Heart right ventricle (tissue), 16 donors: ENCODE results near the gene KLF1. TPM values are rescaled to one million over a fixed set of nuclear protein-coding genes. Genes with fewer than 3 reads are reported as not detected.

Experiments
- ATAC-seq, 8 donors: fragments of 200-7000 bp; cut with Tn5 transposase; one replicate each; pipeline ENCODE4 v1.9.1; 2020; ENCODE audit warnings: mild to moderate bottlenecking in 8 of 8, moderate library complexity in 8 of 8, moderate number of reproducible peaks in 1 of 8
- DNase-seq, 2 donors: peaks; one replicate each; pipeline ENCODE4 v3.0.0-alpha.2; 2020
- H3K27ac ChIP-seq, 10 donors: fragments of 200-600 bp; sonication (generic) in 2 of 10; one replicate each; pipeline versions ENCODE4 v1.5.0 to v1.8.0; 2020 to 2022; ENCODE audit warnings: mild to moderate bottlenecking in 3 of 10
- H3K27me3 ChIP-seq, 7 donors: fragments of 200-600 bp; one replicate each; pipeline ENCODE4 v1.8.0; 2021 to 2022; ENCODE audit warnings: mild to moderate bottlenecking in 2 of 7
- H3K36me3 ChIP-seq, 9 donors: fragments of 200-600 bp; sonication (generic) in 1 of 9; one replicate each; pipeline versions ENCODE4 v1.5.0 to v1.8.0; 2020 to 2022; ENCODE audit warnings: mild to moderate bottlenecking in 2 of 9
- H3K4me1 ChIP-seq, 9 donors: fragments of 200-600 bp; sonication (generic) in 1 of 9; one replicate each; pipeline versions ENCODE4 v1.5.0 to v1.8.0; 2020 to 2022; ENCODE audit warnings: mild to moderate bottlenecking in 4 of 9
- H3K4me3 ChIP-seq, 10 donors: fragments of 200-600 bp; sonication (generic) in 2 of 10; one replicate each; pipeline versions ENCODE4 v1.5.0 to v1.8.0; 2020 to 2022; ENCODE audit warnings: mild to moderate bottlenecking in 7 of 10, moderate library complexity in 2 of 10
- H3K9me3 ChIP-seq, 11 donors: fragments of 200-600 bp in 10 of 11; sonication (generic) in 2 of 11; one replicate each; pipeline versions ENCODE4 v1.5.0 to v1.8.0; 2013 to 2022; ENCODE audit warnings: mild to moderate bottlenecking in 2 of 11, control low read depth in 1 of 11, moderate library complexity in 1 of 11
- WGBS, 2 donors: extraction: QIAGEN DNeasy Blood & Tissue Kit; methylation state at CpG; one replicate each; pipeline ENCODE4 v1.1.7; 2013; ENCODE audit warnings: inconsistent platforms in 1 of 2; 5-methylcytosine and 5-hydroxymethylcytosine counted together
- intact Hi-C, 10 donors: fragments of 100-400 bp; cut with DNase I; formaldehyde crosslinking; loops; one replicate each; pipeline versions ENCODE4 v1.11.1 to v1.14.2; 2022
- polyA plus RNA-seq, 2 donors: library from polyadenylated mRNA; stranded (reverse); fragments of 200-250 nt; gene quantifications; one replicate each; pipeline ENCODE4 v1.2.3, GENCODE V29; 2013
- total RNA-seq, 10 donors: library from RNA; stranded (reverse); fragmentation: NEBNext Ultra II Directional in 3 of 10; extraction: Animal tissue kit (Norgen Biotek cat#: 25700) in 3 of 10; gene quantifications; one replicate each; pipeline versions ENCODE4 v1.2.1 to v1.2.4, GENCODE V29; 2021 to 2023
- TF ChIP-seq, protein P1 (sequence below), 9 donors: fragments of 200-600 bp; sonication (generic) in 2 of 9; IDR thresholded peaks; one replicate each; pipeline versions ENCODE4 v1.5.0 to v1.8.0; 2021 to 2022; ENCODE audit warnings: antibody characterized with exemption in 9 of 9, mild to moderate bottlenecking in 5 of 9, moderate library complexity in 1 of 9
- donor health status: Arrhythmogenic right ventricular cardiomyopathy.
- donor health status: ischemic (EF 13 %, LVEDD 7.1; RV severe dilation, severe dysfunction).
- donor health status: healthy with polysubstance abuse.
- donor health status: DM: no; HTN: yes; CAD: no.
- donor health status: DM: no; HTN: no; CAD: no.
- donor health status: ischemic (EF 25% LVEDD 6.9; RV normal size, moderate dysfunction).
- donor health status: ischemic (EF 25% LVEDD 5.7; RV mildly dilated, moderate dysfunction).
- donor health status: healthy.
- donor health status: DM: yes; HTN: yes; CAD: no.
- donor health status: Ischemic cardiomyopathy.
- donor health status: ischemic (EF 35%, LVEDD 5.7; RV mildly dilated, moderate dysfunction).
- donor health status: nonischemic (EF 11% LVEDD 7.7; RV severe dilation, severe dysfunction).
- donor health status: DM: yes; HTN: yes; CAD: no.
- donor health status: PGD.
- donor health status: ischemic (EF 29% LVEDD 5.4; RV normal size, mild dysfunction).
- donor health status: nonischemic (EF 23%, LVEDD 6.1; RV moderate dilation, normal function).

The KLF1 gene
- total and polyA plus RNA-seq, 12 donors: 0.13 TPM; not detected in 11

DNA sequence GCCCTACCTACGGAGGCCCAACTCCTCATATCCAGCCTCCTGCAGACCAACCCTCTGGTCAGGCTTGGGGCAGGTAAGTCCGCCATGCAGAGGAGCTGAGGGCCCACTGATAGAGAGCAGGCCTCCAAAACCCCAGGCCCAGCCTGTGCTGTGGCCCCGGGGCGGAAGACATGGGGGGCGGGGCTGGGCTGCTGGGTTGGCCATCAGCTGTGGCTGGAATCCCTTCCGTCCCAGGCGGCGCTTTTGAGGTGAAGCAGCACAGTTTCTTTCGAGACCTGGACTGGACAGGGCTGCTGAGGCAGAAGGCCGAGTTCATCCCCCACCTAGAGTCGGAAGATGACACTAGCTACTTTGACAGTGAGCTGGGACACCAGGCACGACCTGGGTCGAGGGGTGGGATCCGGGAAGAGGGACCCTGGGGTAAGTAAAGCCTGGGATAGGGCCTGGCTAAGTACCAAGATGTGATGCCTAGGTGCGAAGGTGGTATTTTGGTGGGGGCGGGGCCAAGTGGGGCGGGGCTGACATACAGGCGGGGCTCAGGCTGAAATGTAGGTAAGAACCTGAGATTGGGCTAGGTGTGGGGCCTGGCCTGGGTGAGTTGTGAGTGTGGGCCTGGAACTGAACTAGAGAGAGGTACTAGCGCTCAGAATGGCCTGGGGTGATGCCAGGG is 21.1 kb downstream of the KLF1 start:
- intact Hi-C loops: no loop called here
- H3K9me3 ChIP-seq: no peaks in the 10 kb centered on the region
- TF ChIP-seq, protein P1, sequence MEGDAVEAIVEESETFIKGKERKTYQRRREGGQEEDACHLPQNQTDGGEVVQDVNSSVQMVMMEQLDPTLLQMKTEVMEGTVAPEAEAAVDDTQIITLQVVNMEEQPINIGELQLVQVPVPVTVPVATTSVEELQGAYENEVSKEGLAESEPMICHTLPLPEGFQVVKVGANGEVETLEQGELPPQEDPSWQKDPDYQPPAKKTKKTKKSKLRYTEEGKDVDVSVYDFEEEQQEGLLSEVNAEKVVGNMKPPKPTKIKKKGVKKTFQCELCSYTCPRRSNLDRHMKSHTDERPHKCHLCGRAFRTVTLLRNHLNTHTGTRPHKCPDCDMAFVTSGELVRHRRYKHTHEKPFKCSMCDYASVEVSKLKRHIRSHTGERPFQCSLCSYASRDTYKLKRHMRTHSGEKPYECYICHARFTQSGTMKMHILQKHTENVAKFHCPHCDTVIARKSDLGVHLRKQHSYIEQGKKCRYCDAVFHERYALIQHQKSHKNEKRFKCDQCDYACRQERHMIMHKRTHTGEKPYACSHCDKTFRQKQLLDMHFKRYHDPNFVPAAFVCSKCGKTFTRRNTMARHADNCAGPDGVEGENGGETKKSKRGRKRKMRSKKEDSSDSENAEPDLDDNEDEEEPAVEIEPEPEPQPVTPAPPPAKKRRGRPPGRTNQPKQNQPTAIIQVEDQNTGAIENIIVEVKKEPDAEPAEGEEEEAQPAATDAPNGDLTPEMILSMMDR (IDR thresholded peaks at IDR 0.05): no peak
- peaks cover 0 to 10% (median 7%) of the 10 kb centered on the region in 9 donors for H3K4me1 ChIP-seq
- H3K4me3 ChIP-seq: no peak overlapping the region
- no peaks in the 10 kb centered on the region for H3K36me3 ChIP-seq
- ATAC-seq (no peak), DNase-seq (no peak)
- 78 to 81% methylated on average over 19 of the region's 19 CpGs for WGBS, 2 donors
- peaks cover 0 to 26% (median 17%) of the 10 kb centered on the region in 7 donors for H3K27me3 ChIP-seq
- H3K27ac ChIP-seq: no peak overlapping the region

DNA sequence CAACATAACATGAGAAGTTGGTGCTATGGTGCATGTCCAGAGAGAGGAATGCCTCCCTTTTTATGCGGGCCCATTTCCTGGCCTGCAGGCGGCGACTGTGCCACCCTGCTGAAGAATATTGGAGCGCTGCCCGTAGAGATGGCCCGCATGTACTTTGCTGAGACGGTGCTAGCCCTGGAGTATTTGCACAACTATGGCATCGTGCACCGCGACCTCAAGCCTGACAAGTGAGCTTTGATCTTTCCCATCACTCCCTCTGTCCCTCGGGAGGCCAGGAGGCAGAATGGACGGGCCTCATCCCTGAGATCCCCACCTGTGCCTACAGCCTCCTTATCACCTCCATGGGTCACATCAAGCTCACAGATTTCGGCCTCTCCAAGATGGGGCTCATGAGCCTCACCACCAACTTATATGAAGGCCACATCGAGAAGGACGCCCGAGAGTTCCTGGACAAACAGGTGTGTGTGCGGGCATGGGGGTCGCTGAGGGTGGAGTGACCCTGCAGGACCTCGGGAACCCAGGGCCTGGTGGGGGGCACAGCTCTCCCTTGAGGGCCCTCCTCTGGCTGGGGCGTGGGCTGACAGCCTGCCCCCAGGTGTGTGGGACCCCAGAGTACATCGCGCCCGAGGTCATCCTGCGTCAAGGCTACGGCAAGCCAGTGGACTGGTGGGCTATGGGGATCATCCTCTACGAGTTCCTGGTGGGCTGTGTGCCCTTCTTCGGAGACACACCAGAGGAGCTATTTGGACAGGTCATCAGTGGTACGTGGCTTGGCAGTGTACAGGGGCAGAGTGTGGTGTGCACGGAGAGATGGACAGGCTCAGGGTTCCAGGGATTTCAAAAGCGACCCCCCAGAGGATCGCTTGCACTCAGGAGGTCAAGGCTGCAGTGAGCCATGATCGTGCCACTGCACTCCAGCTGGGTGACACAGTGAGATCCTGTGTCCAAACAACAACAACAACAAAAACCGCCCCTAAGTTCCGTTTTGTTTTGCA is 22.0 kb downstream of the KLF1 start:
- no peak for ATAC-seq
- Histone ChIP-seq H3K4me3 (no peak overlapping the region), H3K9me3 (no peaks in the 10 kb centered on the region), H3K27ac (no peak overlapping the region), H3K27me3 (peaks cover 0 to 26% (median 17%) of the 10 kb centered on the region in 7 donors), H3K4me1 (peaks cover 0 to 10% (median 7%) of the 10 kb centered on the region in 9 donors), H3K36me3 (no peaks in the 10 kb centered on the region)
- intact Hi-C loops: loop anchor here in 1 of 10 donors (5.0 kb wide), 1 partner anchor 48 kb away; no protein-coding TSS in a partner anchor
- TF ChIP-seq, protein P1 (IDR thresholded peaks at IDR 0.05): no peak
- WGBS, 2 donors: 86% methylated on average over 34 of the region's 34 CpGs
- DNase-seq: no peak

DNA sequence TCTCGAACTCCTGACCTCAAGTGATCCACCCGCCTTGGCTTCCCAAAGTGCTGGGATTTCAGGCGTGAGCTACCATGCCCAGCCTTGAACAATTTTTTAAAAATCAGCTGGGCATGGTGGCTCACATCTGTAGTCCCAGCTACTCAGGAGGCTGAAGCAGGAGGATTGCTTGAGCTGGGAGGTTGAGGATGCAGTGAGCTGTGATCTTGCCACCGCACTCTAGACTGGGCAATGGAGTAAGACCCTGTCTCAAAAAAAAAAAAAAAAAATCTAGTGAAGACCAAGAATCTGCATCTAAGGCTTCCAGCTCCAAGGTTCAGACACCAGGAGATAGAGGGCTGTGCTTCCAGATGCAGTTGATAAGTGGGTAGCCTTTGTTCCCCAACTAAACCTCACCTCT is 22.9 kb downstream of the KLF1 start:
- intact Hi-C loops: loop anchor here in 1 of 10 donors (5.0 kb wide), 1 partner anchor 47 kb away; no protein-coding TSS in a partner anchor
- no peak for DNase-seq
- TF ChIP-seq, protein P1 (IDR thresholded peaks at IDR 0.05): no peak
- H3K9me3 ChIP-seq: no peaks in the 10 kb centered on the region
- H3K4me3 ChIP-seq: no peak overlapping the region
- no peak for ATAC-seq
- no peak overlapping the region for H3K27ac ChIP-seq
- peaks cover 0 to 10% (median 7%) of the 10 kb centered on the region in 9 donors for H3K4me1 ChIP-seq
- peaks cover 0 to 24% (median 17%) of the 10 kb centered on the region in 7 donors for H3K27me3 ChIP-seq
- 87 to 96% methylated on average over 4 of the region's 4 CpGs for WGBS, 2 donors
- no peaks in the 10 kb centered on the region for H3K36me3 ChIP-seq

DNA sequence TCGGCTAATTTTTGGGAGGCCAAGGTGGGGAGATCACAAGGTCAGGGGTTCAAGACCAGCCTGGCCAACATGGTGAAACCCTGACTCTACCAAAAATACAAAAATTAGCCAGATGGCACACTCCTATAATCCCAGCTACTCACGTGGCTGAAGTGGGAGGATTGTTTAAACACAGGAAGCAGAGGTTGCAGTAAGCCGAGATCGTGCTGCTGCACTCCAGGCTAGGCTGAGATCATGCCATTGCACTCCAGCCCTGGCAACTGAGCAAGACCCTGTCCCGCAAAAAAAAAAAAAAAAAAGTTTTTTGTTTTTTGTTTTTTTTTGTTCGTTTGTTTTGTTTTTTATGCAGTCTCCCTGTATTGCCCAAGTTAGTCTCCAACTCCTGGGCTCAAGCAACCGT is 27.5 kb downstream of the KLF1 start:
- intact Hi-C loops: no loop called here
- H3K9me3 ChIP-seq: peaks cover 0 to 24% (median 5%) of the 10 kb centered on the region in 11 donors
- peaks cover 0 to 7% (median 0%) of the 10 kb centered on the region in 7 donors for H3K27me3 ChIP-seq
- no peak overlapping the region for H3K4me3 ChIP-seq
- no peak overlapping the region for H3K27ac ChIP-seq
- no peaks in the 10 kb centered on the region for H3K4me1 ChIP-seq
- ATAC-seq: no peak
- TF ChIP-seq, protein P1 (IDR thresholded peaks at IDR 0.05): no peak
- DNase-seq: no peak
- no peaks in the 10 kb centered on the region for H3K36me3 ChIP-seq
- WGBS, 2 donors: 66 to 67% methylated on average over 7 of the region's 7 CpGs
